Astrocyte of the spinal cord (primary cell): ENCODE data around the gene AMN.

Experiments used
- DNase-seq: peaks from one replicate; pipeline ENCODE4 v3.0.0; 2011; ENCODE audit warnings: low read depth, low spot score
- H3K4me3 ChIP-seq: 2 replicates; pipeline ENCODE4 v1.5.1; 2011; ENCODE audit warnings: low read depth, mild to moderate bottlenecking, low read length, moderate library complexity
- in situ Hi-C: cut with HindIII; loops from 2 replicates; pipeline ENCODE4 v1.10.0; 2017; ENCODE audit warnings: low sequenced_read_pairs
- TF ChIP-seq, protein P1 (sequence below): IDR thresholded peaks from 2 replicates; pipeline ENCODE4 v1.5.1; 2012; ENCODE audit warnings: low read depth, mild to moderate bottlenecking, low read length, inconsistent platforms

Gene AMN

GRCh38 chr14:102898298-102898697, 24.2 kb upstream of the AMN start:
- TF ChIP-seq, protein P1, sequence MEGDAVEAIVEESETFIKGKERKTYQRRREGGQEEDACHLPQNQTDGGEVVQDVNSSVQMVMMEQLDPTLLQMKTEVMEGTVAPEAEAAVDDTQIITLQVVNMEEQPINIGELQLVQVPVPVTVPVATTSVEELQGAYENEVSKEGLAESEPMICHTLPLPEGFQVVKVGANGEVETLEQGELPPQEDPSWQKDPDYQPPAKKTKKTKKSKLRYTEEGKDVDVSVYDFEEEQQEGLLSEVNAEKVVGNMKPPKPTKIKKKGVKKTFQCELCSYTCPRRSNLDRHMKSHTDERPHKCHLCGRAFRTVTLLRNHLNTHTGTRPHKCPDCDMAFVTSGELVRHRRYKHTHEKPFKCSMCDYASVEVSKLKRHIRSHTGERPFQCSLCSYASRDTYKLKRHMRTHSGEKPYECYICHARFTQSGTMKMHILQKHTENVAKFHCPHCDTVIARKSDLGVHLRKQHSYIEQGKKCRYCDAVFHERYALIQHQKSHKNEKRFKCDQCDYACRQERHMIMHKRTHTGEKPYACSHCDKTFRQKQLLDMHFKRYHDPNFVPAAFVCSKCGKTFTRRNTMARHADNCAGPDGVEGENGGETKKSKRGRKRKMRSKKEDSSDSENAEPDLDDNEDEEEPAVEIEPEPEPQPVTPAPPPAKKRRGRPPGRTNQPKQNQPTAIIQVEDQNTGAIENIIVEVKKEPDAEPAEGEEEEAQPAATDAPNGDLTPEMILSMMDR, result no peak
- in situ Hi-C loops, result no loop called here
- no peak overlapping the region for H3K4me3 ChIP-seq
- no peak for DNase-seq

DNA sequence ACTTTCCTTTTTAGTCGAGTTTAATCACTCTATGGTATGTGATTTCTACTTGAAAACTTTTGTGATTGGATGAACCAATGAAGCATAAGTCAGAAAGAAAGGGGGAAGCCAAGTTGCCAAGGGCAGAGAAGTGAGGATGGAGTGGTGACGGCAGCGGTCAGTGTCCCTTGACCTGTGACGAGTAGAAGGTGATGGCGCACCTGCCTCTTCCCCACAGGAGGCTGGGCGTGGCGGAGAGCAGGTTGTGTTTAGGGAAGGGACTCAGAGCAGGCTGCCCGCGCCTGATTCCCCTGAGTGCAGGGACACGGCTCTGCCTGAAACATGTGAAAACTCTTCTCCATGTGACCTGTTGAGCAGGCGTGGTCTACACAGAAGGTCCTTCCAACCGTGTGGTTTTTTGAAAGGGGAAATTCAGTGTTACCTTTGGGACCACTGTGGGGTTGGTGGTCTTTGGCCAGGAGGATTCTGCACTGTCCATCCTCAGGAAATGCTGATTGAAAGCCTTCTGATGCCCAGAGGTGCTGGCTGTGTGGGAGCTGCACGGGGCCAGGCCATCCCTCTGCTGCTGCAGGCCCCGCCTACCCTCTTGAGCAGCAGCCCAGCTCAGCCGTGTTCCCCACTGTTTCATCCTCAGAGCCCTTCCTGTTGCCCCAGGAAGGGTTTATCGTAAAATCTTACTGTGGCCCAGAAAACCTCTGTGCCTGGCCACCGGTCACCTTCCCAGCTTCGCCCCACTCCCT, 23.5 kb upstream of the AMN start:
- TF ChIP-seq, protein P1, result no peak
- H3K4me3 ChIP-seq, result no peak overlapping the region
- no peak for DNase-seq
- in situ Hi-C loops, result no loop called here

DNA sequence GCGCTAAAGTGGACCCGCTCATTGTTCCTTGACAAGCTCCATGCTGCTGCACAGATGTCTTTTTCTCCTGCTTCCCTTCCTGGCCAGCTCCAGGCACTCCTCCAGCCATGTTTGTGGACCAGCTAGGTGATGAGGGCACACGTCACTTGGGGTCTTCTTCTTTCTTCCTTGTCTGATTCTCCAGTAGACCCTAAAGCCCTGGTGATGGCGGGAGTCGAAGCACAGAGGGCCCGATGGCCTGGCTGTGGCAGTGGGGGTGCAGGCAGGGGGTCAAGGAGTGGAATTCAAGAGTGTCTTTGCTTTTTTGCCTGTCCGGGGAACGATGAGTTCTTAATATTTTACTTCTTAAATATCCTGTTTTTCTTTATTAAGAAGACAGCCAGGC, 23.0 kb upstream of the AMN start:
- no peak overlapping the region for H3K4me3 ChIP-seq
- TF ChIP-seq, protein P1, result no peak
- in situ Hi-C loops, result no loop called here
- DNase-seq, result no peak

- TF ChIP-seq, protein P1, result no peak
- H3K4me3 ChIP-seq, result no peak overlapping the region
- in situ Hi-C loops, result no loop called here
- DNase-seq, result no peak
Observed at GRCh38 chr14:102900631-102901571, 21.6 kb upstream of the AMN start.

GRCh38 chr14:102901633-102902032, 20.8 kb upstream of the AMN start:
- no peak overlapping the region for H3K4me3 ChIP-seq
- no peak for DNase-seq
- TF ChIP-seq, protein P1, result no peak
- in situ Hi-C loops, result no loop called here

DNA sequence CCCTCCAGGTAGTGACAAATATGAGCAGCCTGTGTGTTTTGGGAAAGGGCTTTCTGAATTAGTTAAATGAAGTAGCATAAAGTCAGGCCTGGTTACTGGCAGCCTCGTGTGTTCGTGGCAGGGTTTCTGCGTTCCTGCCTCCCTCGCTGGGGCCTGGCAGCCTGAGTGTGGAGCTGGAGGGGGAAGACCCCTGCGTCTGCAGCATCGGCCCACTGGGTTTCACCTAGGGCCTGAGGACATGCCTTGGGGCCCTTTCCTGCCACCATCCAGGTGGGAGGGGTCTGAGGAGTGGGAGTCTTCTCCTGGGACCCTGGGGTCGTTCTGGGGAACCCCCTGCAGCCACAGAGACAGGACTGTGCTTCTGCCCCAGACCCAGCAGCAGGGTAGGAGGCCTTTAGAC, 20.4 kb upstream of the AMN start:
- H3K4me3 ChIP-seq, result no peak overlapping the region
- in situ Hi-C loops, result no loop called here
- TF ChIP-seq, protein P1, result no peak
- DNase-seq, result no peak
